Hepatocyte (in vitro differentiated cells): Measurements from ENCODE around the gene MED13L. TPM values are rescaled to one million over a fixed set of nuclear protein-coding genes. Genes with fewer than 3 reads are reported as not detected.

Experiments used
- DNase-seq: peaks from one replicate; pipeline ENCODE4 v3.0.0-alpha.2; 2016; ENCODE audit warnings: low spot score
- H2AFZ ChIP-seq: fragments of 200-600 bp; sonication (generic); 2 replicates; pipeline ENCODE4 v1.6.0; 2016; ENCODE audit warnings: antibody characterized with exemption, mild to moderate bottlenecking
- H3K27ac ChIP-seq: fragments of 200-600 bp; sonication (generic); 2 replicates; pipeline ENCODE4 v1.5.1; 2016; ENCODE audit warnings: mild to moderate bottlenecking
- H3K27me3 ChIP-seq: fragments of 200-600 bp; sonication (generic); 2 replicates; pipeline ENCODE4 v1.6.1; 2016
- H3K36me3 ChIP-seq: fragments of 200-600 bp; sonication (generic); replicated peaks from 2 replicates; pipeline ENCODE4 v1.5.1; 2016; ENCODE audit warnings: low read depth; ENCODE audit not compliant: insufficient read depth
- H3K4me1 ChIP-seq: fragments of 200-600 bp; sonication (generic); 2 replicates; pipeline ENCODE4 v1.5.1; 2016; ENCODE audit warnings: mild to moderate bottlenecking, moderate library complexity; ENCODE audit not compliant: insufficient read depth
- H3K4me2 ChIP-seq: fragments of 200-600 bp; sonication (generic); 2 replicates; pipeline ENCODE4 v1.6.0; 2016
- H3K4me3 ChIP-seq: fragments of 200-600 bp; sonication (generic); 2 replicates; pipeline ENCODE4 v1.5.1; 2016; ENCODE audit warnings: mild to moderate bottlenecking
- H3K79me2 ChIP-seq: fragments of 200-600 bp; sonication (generic); 2 replicates; pipeline ENCODE4 v1.6.0; 2017; ENCODE audit warnings: mild to moderate bottlenecking
- H3K9me2 ChIP-seq: fragments of 200-600 bp; sonication (generic); replicated peaks from 2 replicates; pipeline ENCODE4 v1.6.0; 2017; ENCODE audit warnings: mild to moderate bottlenecking; ENCODE audit not compliant: insufficient read depth
- H3K9me3 ChIP-seq: fragments of 200-600 bp; sonication (generic); 2 replicates; pipeline ENCODE4 v1.5.1; 2016; ENCODE audit warnings: low read depth, mild to moderate bottlenecking
- H4K20me1 ChIP-seq: fragments of 200-600 bp; sonication (generic); 2 replicates; pipeline ENCODE4 v1.6.0; 2016; ENCODE audit warnings: mild to moderate bottlenecking; ENCODE audit not compliant: insufficient read depth, poor library complexity, severe bottlenecking
- CTCF ChIP-seq: fragments of 200-600 bp; sonication (generic); IDR thresholded peaks from 2 replicates; pipeline ENCODE4 v1.5.1; 2016; ENCODE audit warnings: antibody characterized with exemption, mild to moderate bottlenecking; ENCODE audit not compliant: poor library complexity
- EZH2 ChIP-seq: fragments of 200-600 bp; sonication (generic); IDR thresholded peaks from 2 replicates; pipeline ENCODE4 v1.6.1; 2016; ENCODE audit warnings: antibody characterized with exemption, mild to moderate bottlenecking, borderline replicate concordance
- EZH2phosphoT487 ChIP-seq: fragments of 200-600 bp; sonication (generic); IDR thresholded peaks from one replicate; pipeline ENCODE4 v1.6.1; 2018; ENCODE audit warnings: antibody characterized with exemption, mild to moderate bottlenecking, low read depth, moderate library complexity; ENCODE audit not compliant: unreplicated experiment, severe bottlenecking
- WGBS: methylation state at CpG from one replicate; pipeline ENCODE4 v1.1.6; 2016; ENCODE audit warnings: low lambda C conversion rate; ENCODE audit errors: missing lambda C conversion rate; 5-methylcytosine and 5-hydroxymethylcytosine counted together
- polyA plus RNA-seq: library from polyadenylated mRNA; unstranded; fragments of >200 nt; fragmentation: Nextera tagmentation; extraction: Ambion mirVana; gene quantifications from 2 replicates; pipeline ENCODE4 v1.2.1, GENCODE V29; 2016
- total RNA-seq: library from RNA; depleted of rRNA; stranded (reverse); fragments of >200 nt; gene quantifications from 2 replicates; pipeline ENCODE4 v1.2.3, GENCODE V29; 2014

The MED13L gene
- total and polyA plus RNA-seq, 2 experiments from 2014 or later, result 23.7 to 135 TPM

GRCh38 chr12:116067892-116068291, 209.6 kb downstream of the MED13L start:
- Histone ChIP-seq H3K4me1 (peaks cover 10% of the 10 kb centered on the region), H2AFZ (no peak overlapping the region), H3K9me2 (no peaks in the 10 kb centered on the region), H3K27ac (no peak overlapping the region), H3K9me3 (no peaks in the 10 kb centered on the region), H4K20me1 (peaks cover 77% of the 10 kb centered on the region), H3K27me3 (no peaks in the 10 kb centered on the region), H3K79me2 (peaks cover 97% of the 10 kb centered on the region), H3K4me2 (no peak overlapping the region), H3K36me3 (no peaks in the 10 kb centered on the region), H3K4me3 (no peak overlapping the region)
- TF ChIP-seq EZH2 (no peak), CTCF (no peak), EZH2phosphoT487 (no peak)
- DNase-seq, result no peak
- 66% methylated on average over 3 of the region's 3 CpGs for WGBS

- Histone ChIP-seq H4K20me1 (peaks cover 68% of the 10 kb centered on the region), H3K79me2 (peaks cover 96% of the 10 kb centered on the region), H3K4me2 (no peak overlapping the region), H2AFZ (no peak overlapping the region), H3K4me3 (no peak overlapping the region), H3K9me2 (no peaks in the 10 kb centered on the region), H3K36me3 (no peaks in the 10 kb centered on the region), H3K4me1 (peaks cover 10% of the 10 kb centered on the region), H3K27me3 (no peaks in the 10 kb centered on the region), H3K9me3 (no peaks in the 10 kb centered on the region), H3K27ac (no peak overlapping the region)
- WGBS, result 52% methylated on average over 7 of the region's 7 CpGs
- peak; percentile 61 for DNase-seq
- TF ChIP-seq EZH2phosphoT487 (no peak), CTCF (peak; percentile 77)
Measured at GRCh38 chr12:116066381-116067230, 210.9 kb downstream of the MED13L start.

- Histone ChIP-seq H3K36me3 (no peaks in the 10 kb centered on the region), H3K27ac (no peak overlapping the region), H3K4me2 (peak overlapping the region; percentile 14), H3K79me2 (peaks cover 95% of the 10 kb centered on the region), H3K27me3 (no peaks in the 10 kb centered on the region), H2AFZ (no peak overlapping the region), H3K9me3 (no peaks in the 10 kb centered on the region), H3K4me3 (no peak overlapping the region), H3K9me2 (no peaks in the 10 kb centered on the region), H3K4me1 (peaks cover 10% of the 10 kb centered on the region), H4K20me1 (peaks cover 64% of the 10 kb centered on the region)
- no peak for TF ChIP-seq EZH2
- no peak for TF ChIP-seq CTCF
- no peak for TF ChIP-seq EZH2phosphoT487
- peak; percentile 4 for DNase-seq
- WGBS, result 68% methylated on average over 1 of the region's 1 CpG
Measured at GRCh38 chr12:116065606-116066005, 211.9 kb downstream of the MED13L start.
